Uterus (tissue), 4 donors: ENCODE data around the gene IPPK. TPM values are rescaled to one million over a fixed set of nuclear protein-coding genes. Genes with fewer than 3 reads are reported as not detected.

ENCODE experiments used
- DNase-seq, 2 donors: peaks; one replicate each; pipeline ENCODE4 v3.0.0-alpha.2; 2019 to 2020
- H3K27ac ChIP-seq, 2 donors: fragments of 200-600 bp; sonication (generic); 1 replicate in 1 of 2; 2 replicates in 1 of 2; pipeline ENCODE4 v1.5.1; 2016 to 2018
- H3K27me3 ChIP-seq, 2 donors: fragments of 200-600 bp; sonication (generic); one replicate each; pipeline ENCODE4 v1.5.1; 2018 to 2019; ENCODE audit warnings: control low read depth in 1 of 2
- H3K36me3 ChIP-seq, 2 donors: fragments of 200-600 bp; sonication (generic); one replicate each; pipeline ENCODE4 v1.5.1; 2019; ENCODE audit warnings: control low read depth in 1 of 2
- H3K4me1 ChIP-seq, 2 donors: fragments of 200-600 bp; sonication (generic); one replicate each; pipeline ENCODE4 v1.5.1; 2018 to 2019; ENCODE audit warnings: control low read depth in 1 of 2
- H3K4me3 ChIP-seq, 2 donors: fragments of 200-600 bp; sonication (generic); 1 replicate in 1 of 2; 2 replicates in 1 of 2; pipeline ENCODE4 v1.5.1; 2018 to 2019; ENCODE audit warnings: mild to moderate bottlenecking in 1 of 2
- H3K9me3 ChIP-seq, 2 donors: fragments of 200-600 bp; sonication (generic); one replicate each; pipeline ENCODE4 v1.5.1; 2019; ENCODE audit warnings: control low read depth in 1 of 2
- POLR2A ChIP-seq, 2 donors: fragments of 450-650 bp; IDR thresholded peaks; one replicate each; pipeline ENCODE4 v1.6.1; 2016; ENCODE audit warnings: antibody characterized with exemption in 2 of 2, mild to moderate bottlenecking in 1 of 2, moderate library complexity in 1 of 2
- intact Hi-C: fragments of 100-400 bp; cut with DNase I; formaldehyde crosslinking; loops from one replicate; pipeline ENCODE4 v1.15.1; 2023; ENCODE audit warnings: low total_unique reads
- total RNA-seq, 4 donors: library from RNA; depleted of rRNA in 3 of 4; stranded (reverse); fragments of >200 nt in 3 of 4; gene quantifications; one replicate each; pipeline versions ENCODE4 v1.1.0 to v1.2.4, GENCODE V29; 2014 to 2023
- TF ChIP-seq, protein P1 (sequence below), 4 experiments: fragments of 200-600 bp in 2 of 4; fragments of 450-650 bp in 2 of 4; sonication (generic) in 2 of 4; IDR thresholded peaks; one replicate each; pipeline ENCODE4 v1.5.1; 2016 to 2019; ENCODE audit warnings: antibody characterized with exemption in 4 of 4, mild to moderate bottlenecking in 2 of 4, moderate library complexity in 1 of 4
- donor health status: DM: yes; HTN: yes; CAD: no.

IPPK gene
- total RNA-seq, 4 donors from 2014 or later = 5.9 to 13.1 (median 8.5) TPM

- no peaks in the 10 kb centered on the region for H3K9me3 ChIP-seq
- no peaks in the 10 kb centered on the region for H3K27me3 ChIP-seq
- H3K27ac ChIP-seq = no peak overlapping the region
- no peak overlapping the region for H3K4me3 ChIP-seq
- intact Hi-C loops = no loop called here
- DNase-seq = no peak
- H3K4me1 ChIP-seq = no peaks in the 10 kb centered on the region
- H3K36me3 ChIP-seq = no peaks in the 10 kb centered on the region
- TF ChIP-seq, protein P1, sequence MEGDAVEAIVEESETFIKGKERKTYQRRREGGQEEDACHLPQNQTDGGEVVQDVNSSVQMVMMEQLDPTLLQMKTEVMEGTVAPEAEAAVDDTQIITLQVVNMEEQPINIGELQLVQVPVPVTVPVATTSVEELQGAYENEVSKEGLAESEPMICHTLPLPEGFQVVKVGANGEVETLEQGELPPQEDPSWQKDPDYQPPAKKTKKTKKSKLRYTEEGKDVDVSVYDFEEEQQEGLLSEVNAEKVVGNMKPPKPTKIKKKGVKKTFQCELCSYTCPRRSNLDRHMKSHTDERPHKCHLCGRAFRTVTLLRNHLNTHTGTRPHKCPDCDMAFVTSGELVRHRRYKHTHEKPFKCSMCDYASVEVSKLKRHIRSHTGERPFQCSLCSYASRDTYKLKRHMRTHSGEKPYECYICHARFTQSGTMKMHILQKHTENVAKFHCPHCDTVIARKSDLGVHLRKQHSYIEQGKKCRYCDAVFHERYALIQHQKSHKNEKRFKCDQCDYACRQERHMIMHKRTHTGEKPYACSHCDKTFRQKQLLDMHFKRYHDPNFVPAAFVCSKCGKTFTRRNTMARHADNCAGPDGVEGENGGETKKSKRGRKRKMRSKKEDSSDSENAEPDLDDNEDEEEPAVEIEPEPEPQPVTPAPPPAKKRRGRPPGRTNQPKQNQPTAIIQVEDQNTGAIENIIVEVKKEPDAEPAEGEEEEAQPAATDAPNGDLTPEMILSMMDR (IDR thresholded peaks at IDR 0.05) = no peak
- no peak for TF ChIP-seq POLR2A (IDR thresholded peaks at IDR 0.05)
Observed at GRCh38 chr9:92603100-92603499, 66.8 kb downstream of the IPPK start.

GRCh38 chr9:92602413-92602812 is 67.5 kb downstream of the IPPK start:
- no peaks in the 10 kb centered on the region for H3K36me3 ChIP-seq
- no peaks in the 10 kb centered on the region for H3K9me3 ChIP-seq
- H3K4me3 ChIP-seq = no peak overlapping the region
- H3K27ac ChIP-seq = no peak overlapping the region
- H3K27me3 ChIP-seq = no peaks in the 10 kb centered on the region
- TF ChIP-seq, protein P1 (IDR thresholded peaks at IDR 0.05) = no peak
- no peak for TF ChIP-seq POLR2A (IDR thresholded peaks at IDR 0.05)
- intact Hi-C loops = no loop called here
- no peak for DNase-seq
- H3K4me1 ChIP-seq = peaks cover 0 to 4% of the 10 kb centered on the region in 2 donors

- no peaks in the 10 kb centered on the region for H3K27me3 ChIP-seq
- H3K27ac ChIP-seq = peak overlapping the region; percentile 61 to 86
- DNase-seq = no peak
- intact Hi-C loops = no loop called here
- no peak overlapping the region for H3K4me3 ChIP-seq
- no peaks in the 10 kb centered on the region for H3K36me3 ChIP-seq
- no peak for TF ChIP-seq POLR2A (IDR thresholded peaks at IDR 0.05)
- H3K9me3 ChIP-seq = no peaks in the 10 kb centered on the region
- peaks cover 0 to 6% of the 10 kb centered on the region in 2 donors for H3K4me1 ChIP-seq
Observed at GRCh38 chr9:92601451-92601850, 68.5 kb downstream of the IPPK start.

DNA sequence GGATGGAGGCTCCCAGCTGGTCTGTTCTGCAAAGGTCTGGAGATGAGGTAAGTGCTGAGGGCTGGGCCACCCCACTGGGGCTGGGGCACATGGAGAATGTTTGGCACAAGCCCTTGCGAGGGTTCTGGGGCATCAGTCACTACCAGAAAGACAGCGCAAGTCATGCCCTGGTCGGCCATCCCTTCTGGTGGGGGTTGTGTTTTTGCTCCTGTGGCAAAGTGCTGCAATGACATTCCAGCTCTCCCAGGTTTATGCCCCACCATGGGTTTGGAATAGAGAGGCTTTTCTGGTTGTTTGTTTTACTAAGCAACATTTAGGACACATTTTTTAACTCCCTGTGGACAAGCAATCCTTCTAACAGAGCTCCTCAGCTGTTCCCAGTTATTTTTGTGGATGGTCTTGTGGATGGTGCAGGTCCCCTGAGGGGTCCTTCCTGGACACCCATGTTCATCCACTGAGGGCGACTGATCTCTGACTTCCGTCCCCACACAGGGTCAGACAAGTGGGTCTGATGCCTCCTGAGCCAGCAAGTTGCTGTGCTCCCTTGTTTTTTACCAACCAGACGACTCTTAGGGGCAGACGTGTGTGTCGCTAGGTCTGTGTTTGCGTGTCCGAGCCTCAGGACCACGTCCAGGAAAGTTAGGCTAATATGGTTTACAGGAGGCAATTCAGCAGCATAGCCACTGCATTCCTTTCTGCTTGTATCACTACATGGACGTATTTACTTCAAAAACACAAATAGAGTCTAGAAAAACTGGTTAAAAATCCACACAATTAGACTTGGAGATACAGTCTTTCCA is 69.3 kb downstream of the IPPK start:
- Histone ChIP-seq H3K27me3 (no peaks in the 10 kb centered on the region), H3K36me3 (no peaks in the 10 kb centered on the region), H3K9me3 (no peaks in the 10 kb centered on the region), H3K27ac (peak overlapping the region; percentile 61 to 86), H3K4me3 (no peak overlapping the region), H3K4me1 (peaks cover 0 to 6% of the 10 kb centered on the region in 2 donors)
- intact Hi-C loops = no loop called here
- peak in 1 of 2 donors; percentile 28 for DNase-seq
- TF ChIP-seq, protein P1 (IDR thresholded peaks at IDR 0.05) = no peak
- TF ChIP-seq POLR2A (IDR thresholded peaks at IDR 0.05) = no peak

DNA sequence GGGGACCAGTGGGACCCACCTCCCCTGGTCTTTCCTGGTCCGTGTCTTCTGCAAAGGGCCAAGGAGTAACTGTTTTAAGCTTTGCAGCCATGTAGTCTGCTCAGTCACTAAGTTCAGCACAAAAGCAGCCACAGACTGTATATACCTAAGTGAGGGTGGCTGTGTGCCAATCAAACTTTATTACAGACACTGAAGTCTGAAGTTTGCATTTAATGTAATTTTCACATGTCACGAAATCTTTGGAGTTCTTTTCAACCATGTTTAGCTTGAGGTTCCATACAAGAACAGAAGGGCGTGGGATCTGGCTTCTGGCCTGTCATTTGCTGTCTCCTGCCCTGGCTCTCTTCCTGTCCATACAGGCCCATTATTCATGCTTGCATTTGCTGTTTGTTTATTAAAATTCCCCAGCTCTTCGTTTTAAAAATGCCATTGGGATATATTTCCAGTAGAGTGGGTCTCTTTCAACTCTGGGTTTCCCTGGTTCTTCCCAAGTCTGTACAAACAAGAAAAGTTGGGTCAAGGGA is 69.9 kb downstream of the IPPK start:
- H3K4me3 ChIP-seq = no peak overlapping the region
- intact Hi-C loops = no loop called here
- TF ChIP-seq, protein P1 (IDR thresholded peaks at IDR 0.05) = no peak
- H3K27ac ChIP-seq = peak overlapping the region; percentile 61 to 86
- no peak for DNase-seq
- peaks cover 0 to 6% of the 10 kb centered on the region in 2 donors for H3K4me1 ChIP-seq
- no peaks in the 10 kb centered on the region for H3K9me3 ChIP-seq
- H3K27me3 ChIP-seq = no peaks in the 10 kb centered on the region
- no peaks in the 10 kb centered on the region for H3K36me3 ChIP-seq
